Smooth muscle cell of the pulmonary artery (primary cell): ENCODE data around the gene CXorf51B. TPM values are rescaled to one million over a fixed set of nuclear protein-coding genes. Genes with fewer than 3 reads are reported as not detected.

Source experiments
- total RNA-seq: library from RNA; depleted of rRNA; stranded (reverse); fragments of >200 nt; gene quantifications from 2 replicates; pipeline ENCODE4 v1.2.3, GENCODE V29; 2014

CXorf51B gene
- not detected in 2 replicates for total RNA-seq

DNA sequence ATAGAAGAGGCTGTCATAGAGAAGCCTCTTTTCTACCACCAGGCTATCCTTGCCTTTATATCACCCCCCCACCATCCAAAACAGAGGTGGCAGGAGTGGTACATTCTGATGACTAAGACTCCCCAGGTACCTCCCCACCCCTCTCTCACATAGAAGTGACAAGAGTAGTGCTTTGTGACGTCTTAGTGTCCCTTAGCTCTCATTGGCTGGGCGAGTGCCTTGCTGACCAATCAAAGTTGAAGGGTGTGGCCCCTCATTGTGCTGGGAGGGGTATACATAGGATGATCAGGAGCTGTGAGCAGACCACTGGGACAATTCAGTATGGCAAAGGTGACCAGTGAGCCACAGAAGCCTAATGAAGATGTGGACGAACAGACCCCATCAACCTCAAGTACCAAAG is at the start of gene CXorf51B:
TSS of gene CXorf51B (plus strand) at position 301 of the 400 bp plus-strand sequence. CDS start at position 322, 21 bp downstream.

DNA sequence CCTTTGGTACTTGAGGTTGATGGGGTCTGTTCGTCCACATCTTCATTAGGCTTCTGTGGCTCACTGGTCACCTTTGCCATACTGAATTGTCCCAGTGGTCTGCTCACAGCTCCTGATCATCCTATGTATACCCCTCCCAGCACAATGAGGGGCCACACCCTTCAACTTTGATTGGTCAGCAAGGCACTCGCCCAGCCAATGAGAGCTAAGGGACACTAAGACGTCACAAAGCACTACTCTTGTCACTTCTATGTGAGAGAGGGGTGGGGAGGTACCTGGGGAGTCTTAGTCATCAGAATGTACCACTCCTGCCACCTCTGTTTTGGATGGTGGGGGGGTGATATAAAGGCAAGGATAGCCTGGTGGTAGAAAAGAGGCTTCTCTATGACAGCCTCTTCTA is 5.1 kb downstream of the CXorf51B start, which contains the start of gene CXorf51A:
TSS of gene CXorf51A (minus strand) at position 101 of the 400 bp plus-strand sequence. CDS start at position 80, 21 bp downstream.

Other genes starting within 250 kb of the CXorf51B start
- gene CXorf51A, start 5.0 kb downstream of the CXorf51B start, total RNA-seq: not detected in 2 replicates